ENCODE data around the gene TMEM163.

DNA sequence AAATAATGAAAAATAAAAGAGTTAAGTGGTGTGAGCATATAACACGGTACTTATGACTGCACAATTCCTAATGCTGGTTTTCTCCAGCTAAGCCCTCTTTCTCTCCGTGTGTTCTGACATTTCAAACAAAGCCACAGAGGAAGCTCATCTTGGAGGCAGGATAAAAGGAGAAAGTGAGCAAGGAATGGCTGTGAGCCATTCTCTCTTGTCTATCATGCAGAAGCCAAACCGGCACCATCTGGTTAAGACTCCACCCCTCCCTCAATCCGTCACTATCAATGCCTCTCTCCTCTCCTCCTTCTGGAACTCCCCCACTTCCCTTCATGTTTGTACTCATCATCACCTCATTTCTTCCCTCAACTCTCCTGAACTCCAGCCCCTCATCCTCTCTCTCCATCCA lies 210.4 kb downstream of the TMEM163 start:
- no peak for TF ChIP-seq CTCF (IDR thresholded peaks at IDR 0.05)
- TF ChIP-seq POLR2A (IDR thresholded peaks at IDR 0.05): no peak

Data from body of pancreas (tissue), 4 donors.